ENCODE results near the gene ITIH4. TPM values are rescaled to one million over a fixed set of nuclear protein-coding genes. Genes with fewer than 3 reads are reported as not detected.

Gene ITIH4
- total RNA-seq, 2 donors from 2014 or later = 25.8 to 40.6 TPM

DNA sequence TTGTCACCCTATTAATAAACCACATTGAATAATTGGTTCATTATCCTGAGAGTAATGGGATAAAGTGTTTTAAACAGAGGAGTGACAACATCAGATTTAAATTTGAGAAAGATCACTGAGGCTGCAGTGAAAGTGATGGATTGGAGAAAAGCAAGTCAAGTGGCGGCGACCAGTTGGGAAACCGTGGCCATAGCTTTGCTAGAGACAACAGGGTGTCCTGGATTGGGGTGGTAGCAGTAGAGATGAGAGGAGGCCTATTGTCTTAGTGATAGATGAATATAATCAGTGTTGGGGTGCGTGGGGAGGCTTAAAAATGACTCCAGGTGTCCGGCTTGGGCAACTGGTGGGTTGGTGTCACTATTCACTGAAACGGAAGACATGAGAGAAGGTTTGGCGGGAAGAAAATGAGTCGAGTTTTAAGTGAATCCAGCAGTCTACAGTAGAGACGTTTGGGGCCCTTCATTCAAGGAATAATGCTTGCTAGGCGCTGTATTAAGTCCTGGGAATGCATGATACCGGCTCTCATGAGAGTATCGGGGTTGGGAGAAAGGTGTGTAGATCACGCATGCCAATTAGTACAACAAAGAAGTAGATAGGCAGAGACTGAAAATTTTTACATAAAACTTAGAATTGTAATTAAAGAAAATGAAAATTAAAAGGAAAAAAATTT, 60.6 kb downstream of the ITIH4 start:
- no peaks in the 10 kb centered on the region for H3K9me3 ChIP-seq (ENCODE audit: control insufficient read depth, low read length, poor library complexity, severe bottlenecking)
- H3K4me1 Mint-ChIP-seq = peaks cover 23% of the 10 kb centered on the region
- peaks cover 23% of the 10 kb centered on the region for H3K27me3 Mint-ChIP-seq
- H3K27ac Mint-ChIP-seq = peak overlapping the region; percentile 91
- peak overlapping the region; percentile 82 for H3K4me3 Mint-ChIP-seq
- no peaks in the 10 kb centered on the region for H3K36me3 Mint-ChIP-seq (ENCODE audit: low read depth)
- DNase-seq (no peak), ATAC-seq (no peak)

DNA sequence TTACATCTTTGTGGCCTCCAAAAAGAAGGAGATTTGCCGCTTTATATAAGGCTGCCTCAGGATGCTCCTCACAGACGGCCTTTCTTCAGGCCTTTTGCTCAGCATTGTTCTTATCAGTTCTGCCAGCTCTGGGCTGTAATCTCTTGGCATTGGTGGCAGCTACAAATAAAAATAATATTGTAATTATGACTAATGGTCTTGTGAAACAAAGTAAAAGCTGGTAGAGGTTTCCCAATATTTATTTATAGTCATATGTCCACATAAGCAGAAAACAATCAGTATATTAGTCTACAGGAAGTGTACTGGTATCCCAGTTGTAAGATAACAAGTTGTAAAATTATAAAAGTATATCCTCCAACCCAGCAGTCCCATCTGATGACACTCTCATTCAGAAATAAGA, 67.0 kb downstream of the ITIH4 start:
- ATAC-seq = no peak
- Mint-ChIP-seq H3K27ac (no peak overlapping the region), H3K4me3 (no peak overlapping the region), H3K36me3 (ENCODE audit: low read depth) (no peaks in the 10 kb centered on the region), H3K4me1 (no peaks in the 10 kb centered on the region), H3K27me3 (no peaks in the 10 kb centered on the region)
- DNase-seq = no peak
- no peaks in the 10 kb centered on the region for H3K9me3 ChIP-seq (ENCODE audit: control insufficient read depth, low read length, poor library complexity, severe bottlenecking)

Other genes starting within 250 kb of the ITIH4 start
- gene PBRM1, start 144.8 kb downstream of the ITIH4 start, total RNA-seq = 10 to 100 TPM; 62.8 to 70.8 TPM
- gene GNL3, start 144.6 kb downstream of the ITIH4 start, total RNA-seq = 100 to 1,000 TPM; 109 to 117 TPM
- gene GLT8D1, start 124.9 kb downstream of the ITIH4 start, total RNA-seq = 10 to 100 TPM; 18.9 to 23.0 TPM
- gene SPCS1, start 124.6 kb downstream of the ITIH4 start, total RNA-seq = 10 to 100 TPM; 62.6 to 63.7 TPM
- gene NEK4, start 59.7 kb downstream of the ITIH4 start, total RNA-seq = 10 to 100 TPM in 1 of 2 donors, 1 to 10 TPM in 1; 7.3 to 14.7 TPM
- gene ITIH1, start 53.1 kb downstream of the ITIH4 start, total RNA-seq = not detected
- not detected for gene ITIH3, start 35.9 kb downstream of the ITIH4 start, total RNA-seq
- 10 to 100 TPM; 12.3 to 16.0 TPM for gene MUSTN1, start 4.3 kb upstream of the ITIH4 start, total RNA-seq
- 10 to 100 TPM; 41.1 to 42.6 TPM for gene STIMATE, start 66.9 kb upstream of the ITIH4 start, total RNA-seq
- gene SFMBT1, start 215.4 kb upstream of the ITIH4 start, total RNA-seq = 10 to 100 TPM; 36.1 to 49.8 TPM

Measured in T-helper 17 cell (primary cell).